Peyer's patch (tissue), 4 donors: ENCODE measurements around the gene ERGIC3. TPM values are rescaled to one million over a fixed set of nuclear protein-coding genes. Genes with fewer than 3 reads are reported as not detected.
A peak's percentile ranks its signal among the peaks of the same experiment; 100 is the strongest.

ENCODE experiments used
- DNase-seq, 3 donors: peaks; one replicate each; pipeline ENCODE4 v3.0.0-alpha.2; 2017 to 2019
- H3K27ac ChIP-seq, 4 donors: fragments of 200-600 bp; sonication (generic); one replicate each; pipeline ENCODE4 v1.5.1; 2016 to 2019
- H3K27me3 ChIP-seq, 2 donors: fragments of 200-600 bp; sonication (generic); one replicate each; pipeline ENCODE4 v1.5.1; 2019
- H3K36me3 ChIP-seq, 3 donors: fragments of 200-600 bp; sonication (generic); one replicate each; pipeline ENCODE4 v1.5.1; 2016 to 2019
- H3K4me1 ChIP-seq, 4 donors: fragments of 200-600 bp; sonication (generic); one replicate each; pipeline ENCODE4 v1.5.1; 2016 to 2019
- H3K4me3 ChIP-seq, 4 donors: fragments of 200-600 bp; sonication (generic); 1 replicate in 3 of 4; 2 replicates in 1 of 4; pipeline ENCODE4 v1.5.1; 2016 to 2019; ENCODE audit warnings: mild to moderate bottlenecking in 1 of 4
- H3K9me3 ChIP-seq, 4 donors: fragments of 200-600 bp; sonication (generic); one replicate each; pipeline ENCODE4 v1.5.1; 2016 to 2019; ENCODE audit warnings: mild to moderate bottlenecking in 1 of 4
- CTCF ChIP-seq, 6 experiments: fragments of 450-650 bp in 4 of 6; fragments of 200-600 bp in 2 of 6; sonication (generic) in 1 of 6; IDR thresholded peaks; one replicate each; pipeline ENCODE4 v1.5.1; 2017 to 2019; ENCODE audit warnings: antibody characterized with exemption in 6 of 6, mild to moderate bottlenecking in 3 of 6, moderate library complexity in 1 of 6
- POLR2A ChIP-seq, 2 donors: fragments of 450-650 bp; IDR thresholded peaks; one replicate each; pipeline ENCODE4 v1.5.1; 2017; ENCODE audit warnings: antibody characterized with exemption in 2 of 2, mild to moderate bottlenecking in 2 of 2, moderate library complexity in 2 of 2
- total RNA-seq, 4 donors: library from RNA; depleted of rRNA; stranded (reverse); fragments of >200 nt; gene quantifications; one replicate each; pipeline ENCODE4 v1.1.0, GENCODE V29; 2016

The ERGIC3 gene
- total RNA-seq, 4 donors from 2014 or later = 183 to 233 (median 201) TPM

- no peaks in the 10 kb centered on the region for H3K27me3 ChIP-seq
- no peak overlapping the region for H3K4me3 ChIP-seq
- no peak overlapping the region for H3K27ac ChIP-seq
- DNase-seq = peak in 1 of 3 donors; percentile 21
- no peak for TF ChIP-seq POLR2A (IDR thresholded peaks at IDR 0.05)
- H3K36me3 ChIP-seq = no peaks in the 10 kb centered on the region
- H3K9me3 ChIP-seq = no peaks in the 10 kb centered on the region
- no peaks in the 10 kb centered on the region for H3K4me1 ChIP-seq
Observed at GRCh38 chr20:35583636-35584560, 42.0 kb downstream of the ERGIC3 start.

- TF ChIP-seq POLR2A (IDR thresholded peaks at IDR 0.05) (no peak), CTCF (IDR thresholded peaks at IDR 0.05) (no peak)
- no peak overlapping the region for H3K27ac ChIP-seq
- H3K9me3 ChIP-seq = no peaks in the 10 kb centered on the region
- DNase-seq = no peak
- H3K36me3 ChIP-seq = no peaks in the 10 kb centered on the region
- H3K4me3 ChIP-seq = no peak overlapping the region
- H3K27me3 ChIP-seq = no peaks in the 10 kb centered on the region
- no peaks in the 10 kb centered on the region for H3K4me1 ChIP-seq
Observed at GRCh38 chr20:35586751-35587425, 45.0 kb downstream of the ERGIC3 start.

- TF ChIP-seq POLR2A (IDR thresholded peaks at IDR 0.05) (no peak), CTCF (IDR thresholded peaks at IDR 0.05) (no peak)
- H3K36me3 ChIP-seq = no peaks in the 10 kb centered on the region
- no peak overlapping the region for H3K4me3 ChIP-seq
- no peaks in the 10 kb centered on the region for H3K4me1 ChIP-seq
- no peaks in the 10 kb centered on the region for H3K9me3 ChIP-seq
- H3K27ac ChIP-seq = no peak overlapping the region
- no peaks in the 10 kb centered on the region for H3K27me3 ChIP-seq
- DNase-seq = peak in 1 of 3 donors; percentile 3
Observed at GRCh38 chr20:35587436-35587835, 45.6 kb downstream of the ERGIC3 start.

- no peak overlapping the region for H3K27ac ChIP-seq
- no peak for DNase-seq
- no peaks in the 10 kb centered on the region for H3K27me3 ChIP-seq
- H3K9me3 ChIP-seq = no peaks in the 10 kb centered on the region
- no peaks in the 10 kb centered on the region for H3K36me3 ChIP-seq
- TF ChIP-seq CTCF (IDR thresholded peaks at IDR 0.05) (no peak), POLR2A (IDR thresholded peaks at IDR 0.05) (no peak)
- no peak overlapping the region for H3K4me3 ChIP-seq
- no peaks in the 10 kb centered on the region for H3K4me1 ChIP-seq
Observed at GRCh38 chr20:35588397-35588796, 46.5 kb downstream of the ERGIC3 start.

- no peak for TF ChIP-seq CTCF (IDR thresholded peaks at IDR 0.05)
- TF ChIP-seq POLR2A (IDR thresholded peaks at IDR 0.05) = no peak
- H3K27me3 ChIP-seq = no peaks in the 10 kb centered on the region
- H3K27ac ChIP-seq = no peak overlapping the region
- H3K4me3 ChIP-seq = no peak overlapping the region
- no peaks in the 10 kb centered on the region for H3K9me3 ChIP-seq
- DNase-seq = no peak
- H3K36me3 ChIP-seq = no peaks in the 10 kb centered on the region
- no peaks in the 10 kb centered on the region for H3K4me1 ChIP-seq
Observed at GRCh38 chr20:35592339-35592974, 50.6 kb downstream of the ERGIC3 start.
